Lung (tissue), 12 donors: ENCODE data around the gene PTX4. TPM values are rescaled to one million over a fixed set of nuclear protein-coding genes. Genes with fewer than 3 reads are reported as not detected.

Experiments used
- ATAC-seq: fragments of 200-7000 bp; cut with Tn5 transposase; one replicate; pipeline ENCODE4 v1.9.1; 2020; ENCODE audit warnings: moderate number of reproducible peaks; ENCODE audit not compliant: insufficient read depth, low FRiP score
- DNase-seq, 3 donors: peaks; one replicate each; pipeline ENCODE4 v3.0.0-alpha.2; 2013 to 2017
- H3K27ac ChIP-seq, 2 donors: one replicate each; pipeline ENCODE4 v1.5.1; 2013; ENCODE audit warnings: mild to moderate bottlenecking in 2 of 2, moderate library complexity in 2 of 2, control low read depth in 1 of 2, inconsistent platforms in 1 of 2, low read depth in 1 of 2, low read length in 1 of 2
- H3K27me3 ChIP-seq, 3 donors: one replicate each; pipeline ENCODE4 v1.5.1; 2013; ENCODE audit warnings: low read length in 2 of 3; ENCODE audit not compliant: control insufficient read depth in 3 of 3, insufficient read depth in 3 of 3
- H3K36me3 ChIP-seq, 4 donors: one replicate each; pipeline ENCODE4 v1.5.1; 2013; ENCODE audit warnings: low read length in 4 of 4, mild to moderate bottlenecking in 1 of 4, moderate library complexity in 1 of 4; ENCODE audit not compliant: control insufficient read depth in 4 of 4, insufficient read depth in 4 of 4
- H3K4me1 ChIP-seq, 5 donors: one replicate each; pipeline ENCODE4 v1.5.1; 2013; ENCODE audit warnings: low read length in 5 of 5, mild to moderate bottlenecking in 2 of 5, moderate library complexity in 1 of 5; ENCODE audit not compliant: control insufficient read depth in 5 of 5, insufficient read depth in 5 of 5
- H3K4me3 ChIP-seq: one replicate; pipeline ENCODE4 v1.5.1; 2013; ENCODE audit warnings: mild to moderate bottlenecking, control low read depth, moderate library complexity
- H3K9ac ChIP-seq, 2 donors: one replicate each; pipeline ENCODE4 v1.5.1; 2013; ENCODE audit warnings: low read length in 2 of 2, control low read depth in 1 of 2; ENCODE audit not compliant: insufficient read depth in 1 of 2
- H3K9me3 ChIP-seq, 4 donors: one replicate each; pipeline ENCODE4 v1.5.1; 2013; ENCODE audit warnings: low read length in 3 of 4, mild to moderate bottlenecking in 1 of 4, moderate library complexity in 1 of 4; ENCODE audit not compliant: control insufficient read depth in 4 of 4, insufficient read depth in 3 of 4
- WGBS, 2 donors: extraction: QIAGEN DNeasy Blood & Tissue Kit; methylation state at CpG; one replicate each; pipeline ENCODE4 v1.1.7; 2013; 5-methylcytosine and 5-hydroxymethylcytosine counted together
- polyA plus RNA-seq, 2 donors: library from polyadenylated mRNA; stranded (reverse); fragments of 200-250 nt; gene quantifications; one replicate each; pipeline ENCODE4 v1.2.1, GENCODE V29; 2013
- total RNA-seq, 2 donors: library from RNA; depleted of rRNA in 1 of 2; stranded (reverse); fragments of >200 nt in 1 of 2; gene quantifications; one replicate each; pipeline ENCODE4 v1.2.1, GENCODE V29; 2014 to 2021
- TF ChIP-seq, protein P1 (sequence below): IDR thresholded peaks from 2 replicates; pipeline ENCODE4 v1.5.1; 2012; ENCODE audit warnings: mild to moderate bottlenecking; ENCODE audit errors: control extremely low read depth, extremely low read depth
- donor health status: control.
- donor health status: control.
- donor health status: Bipolar disorder and iron deficiency.
- donor health status: healthy.
- donor health status: DM: yes; HTN: yes; CAD: no.

The PTX4 gene
- total and polyA plus RNA-seq, 4 donors, result 0.02 to 0.31 (median 0.25) TPM; not detected in 1

DNA sequence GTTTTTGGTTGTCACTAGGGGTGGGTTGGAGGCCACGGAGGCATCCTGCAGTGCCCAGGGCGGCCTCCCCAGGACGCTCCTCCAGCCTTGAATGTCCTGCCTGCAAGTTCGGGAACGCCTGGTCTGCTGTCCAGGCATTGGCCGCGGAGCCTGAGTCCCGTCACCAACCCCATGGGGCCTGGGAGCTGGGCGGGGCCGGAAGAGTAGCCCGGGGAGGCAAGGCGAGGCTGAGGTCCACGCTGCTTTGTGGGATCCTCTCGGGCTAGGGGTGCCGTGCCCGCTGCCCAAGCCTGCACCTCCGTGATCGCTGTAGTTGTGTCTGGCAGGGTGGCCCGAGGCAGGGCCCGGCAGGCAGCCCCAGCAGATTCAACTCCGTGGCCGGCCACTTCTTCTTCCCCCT lies 17.2 kb upstream of the PTX4 start:
- H3K36me3 ChIP-seq, result peaks cover 6 to 64% (median 13%) of the 10 kb centered on the region in 4 donors
- WGBS, 2 donors, result 96 to 97% methylated on average over 22 of the region's 22 CpGs

DNA sequence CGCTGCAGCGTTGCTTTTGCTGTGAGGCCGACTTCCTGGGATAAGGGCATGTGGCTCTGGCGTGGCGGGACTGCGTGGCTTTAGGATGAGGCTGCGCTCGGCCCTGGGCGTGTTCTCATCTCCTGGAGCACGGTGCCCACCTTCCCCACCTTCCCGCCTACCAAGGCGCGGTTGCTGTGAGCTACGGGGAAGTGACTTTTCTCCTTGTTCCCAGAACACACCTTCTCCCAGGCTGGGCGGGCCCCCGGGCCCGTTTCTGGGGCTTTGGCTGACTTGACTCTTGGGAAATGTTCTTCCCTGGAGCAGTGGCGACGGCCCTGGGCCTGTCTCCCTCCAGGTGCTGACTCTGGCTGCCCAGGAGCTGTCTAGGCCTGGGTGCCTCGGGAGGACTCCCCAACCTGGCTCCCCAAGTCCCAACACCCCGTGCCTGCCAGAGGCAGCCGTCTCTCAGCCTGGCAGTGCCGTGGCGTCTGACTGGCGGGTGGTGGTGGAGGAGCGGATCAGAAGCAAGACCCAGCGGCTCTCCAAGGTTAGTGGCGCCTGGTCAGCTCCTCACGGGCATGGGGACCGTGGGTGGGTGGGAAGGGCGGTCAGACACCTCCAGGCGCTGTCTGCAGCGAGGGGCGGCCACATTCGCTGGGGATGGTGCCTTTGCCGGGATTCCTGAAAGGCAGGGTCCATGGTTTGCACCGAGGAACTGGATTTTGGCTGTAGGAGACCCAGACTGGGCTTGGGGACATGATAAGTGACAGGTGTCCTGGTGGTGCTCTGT lies 16.5 kb upstream of the PTX4 start:
- H3K27me3 ChIP-seq, result no peaks in the 10 kb centered on the region
- peaks cover 0 to 8% (median 3%) of the 10 kb centered on the region in 5 donors for H3K4me1 ChIP-seq
- DNase-seq, result no peak
- no peak overlapping the region for H3K9ac ChIP-seq
- peaks cover 6 to 65% (median 14%) of the 10 kb centered on the region in 4 donors for H3K36me3 ChIP-seq
- ATAC-seq, result no peak
- WGBS, 2 donors, result 95 to 96% methylated on average over 36 to 37 of the region's 37 CpGs
- H3K27ac ChIP-seq, result no peak overlapping the region
- H3K4me3 ChIP-seq, result no peak overlapping the region
- TF ChIP-seq, protein P1, sequence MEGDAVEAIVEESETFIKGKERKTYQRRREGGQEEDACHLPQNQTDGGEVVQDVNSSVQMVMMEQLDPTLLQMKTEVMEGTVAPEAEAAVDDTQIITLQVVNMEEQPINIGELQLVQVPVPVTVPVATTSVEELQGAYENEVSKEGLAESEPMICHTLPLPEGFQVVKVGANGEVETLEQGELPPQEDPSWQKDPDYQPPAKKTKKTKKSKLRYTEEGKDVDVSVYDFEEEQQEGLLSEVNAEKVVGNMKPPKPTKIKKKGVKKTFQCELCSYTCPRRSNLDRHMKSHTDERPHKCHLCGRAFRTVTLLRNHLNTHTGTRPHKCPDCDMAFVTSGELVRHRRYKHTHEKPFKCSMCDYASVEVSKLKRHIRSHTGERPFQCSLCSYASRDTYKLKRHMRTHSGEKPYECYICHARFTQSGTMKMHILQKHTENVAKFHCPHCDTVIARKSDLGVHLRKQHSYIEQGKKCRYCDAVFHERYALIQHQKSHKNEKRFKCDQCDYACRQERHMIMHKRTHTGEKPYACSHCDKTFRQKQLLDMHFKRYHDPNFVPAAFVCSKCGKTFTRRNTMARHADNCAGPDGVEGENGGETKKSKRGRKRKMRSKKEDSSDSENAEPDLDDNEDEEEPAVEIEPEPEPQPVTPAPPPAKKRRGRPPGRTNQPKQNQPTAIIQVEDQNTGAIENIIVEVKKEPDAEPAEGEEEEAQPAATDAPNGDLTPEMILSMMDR, result no peak
- H3K9me3 ChIP-seq, result no peaks in the 10 kb centered on the region

More for the DNA sequence above, 17.2 kb upstream of the PTX4 start:
- Histone ChIP-seq H3K4me3 (no peak overlapping the region), H3K27ac (no peak overlapping the region), H3K9me3 (no peaks in the 10 kb centered on the region), H3K9ac (no peak overlapping the region), H3K27me3 (no peaks in the 10 kb centered on the region), H3K4me1 (peaks cover 0 to 9% (median 3%) of the 10 kb centered on the region in 5 donors)
- TF ChIP-seq, protein P1, result no peak
- ATAC-seq (no peak), DNase-seq (no peak)

DNA sequence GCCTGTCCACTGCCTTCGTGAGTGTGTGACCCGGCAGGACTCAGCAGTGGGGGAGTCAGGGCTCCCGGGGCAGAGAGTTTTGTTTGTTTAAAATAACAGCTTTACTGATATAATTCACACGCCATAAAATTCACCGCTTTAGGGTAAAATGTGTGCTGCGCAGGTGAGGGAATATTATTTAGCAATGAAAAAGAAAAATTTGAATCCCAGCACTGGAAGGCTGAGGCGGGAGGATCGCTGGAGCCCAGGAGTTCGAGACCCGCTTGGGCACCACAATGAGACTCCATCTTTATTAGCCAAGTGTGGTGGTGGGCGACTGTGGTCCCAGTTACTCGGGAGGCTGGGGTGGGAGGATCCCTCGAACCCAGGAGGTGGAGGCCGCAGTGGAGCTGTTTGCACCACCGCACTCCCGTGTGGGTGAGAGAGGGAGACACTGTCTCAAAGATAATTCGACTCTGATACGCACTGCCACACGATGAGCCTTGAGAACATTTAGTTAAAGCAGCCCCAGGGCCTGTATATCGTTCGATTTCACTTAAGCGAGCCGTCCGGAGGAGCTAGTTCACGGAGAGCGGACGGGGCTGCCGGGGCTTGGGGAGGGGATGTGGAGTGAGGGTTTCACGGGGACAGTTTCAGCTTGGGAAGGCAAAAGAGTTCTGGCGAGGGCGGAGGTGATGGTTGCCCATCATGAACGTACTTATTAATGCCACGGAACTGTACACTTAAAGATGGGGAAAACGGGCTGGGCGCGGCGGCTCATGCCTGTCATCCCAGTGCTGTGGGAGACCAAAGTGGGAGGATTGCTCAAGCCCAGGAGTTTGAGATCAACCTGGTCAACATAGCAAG lies 14.6 kb upstream of the PTX4 start:
- TF ChIP-seq, protein P1, result no peak
- Histone ChIP-seq H3K4me1 (peaks cover 0 to 3% (median 0%) of the 10 kb centered on the region in 5 donors), H3K27me3 (no peaks in the 10 kb centered on the region), H3K4me3 (no peak overlapping the region), H3K27ac (no peak overlapping the region), H3K9me3 (no peaks in the 10 kb centered on the region), H3K36me3 (peaks cover 8 to 65% (median 17%) of the 10 kb centered on the region in 4 donors), H3K9ac (no peak overlapping the region)
- DNase-seq, result no peak
- no peak for ATAC-seq
- 97 to 99% methylated on average over 37 of the region's 37 CpGs for WGBS, 2 donors
